ENCODE measurements around the gene FUT6.

FUT6 gene

DNA sequence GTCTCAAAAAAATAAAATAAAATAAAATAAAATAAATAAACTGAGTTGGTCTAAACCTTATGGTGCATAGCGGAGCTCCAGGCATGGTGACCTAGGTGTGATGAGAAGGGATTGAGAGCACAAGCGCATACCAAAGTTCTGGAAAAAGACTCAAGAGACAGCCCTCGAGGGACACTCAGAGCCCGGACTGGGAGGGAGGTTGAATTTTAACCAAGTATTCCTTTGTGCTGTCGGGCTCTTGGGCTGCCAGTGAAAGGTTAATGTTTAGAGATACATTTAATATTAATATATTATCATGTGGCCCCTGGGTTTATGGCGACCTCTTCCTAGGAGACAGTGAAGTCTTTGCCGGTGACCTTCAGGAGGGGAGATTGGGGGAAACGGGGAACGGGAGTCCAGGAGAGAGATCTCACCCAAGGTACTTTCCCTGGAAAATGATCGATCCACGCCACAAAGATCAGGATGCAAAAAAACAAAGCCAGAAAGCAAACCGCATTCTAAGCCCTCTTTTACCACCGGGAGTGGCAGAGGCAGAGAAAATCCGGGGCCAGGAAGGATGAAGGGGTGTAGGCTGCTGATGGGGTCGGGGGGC, 1.6 kb downstream of the FUT6 start:
- H3K4me3 ChIP-seq (replicated peaks; ENCODE audit: low read depth, low read length), result no peak overlapping the region
- TF ChIP-seq, protein P1, sequence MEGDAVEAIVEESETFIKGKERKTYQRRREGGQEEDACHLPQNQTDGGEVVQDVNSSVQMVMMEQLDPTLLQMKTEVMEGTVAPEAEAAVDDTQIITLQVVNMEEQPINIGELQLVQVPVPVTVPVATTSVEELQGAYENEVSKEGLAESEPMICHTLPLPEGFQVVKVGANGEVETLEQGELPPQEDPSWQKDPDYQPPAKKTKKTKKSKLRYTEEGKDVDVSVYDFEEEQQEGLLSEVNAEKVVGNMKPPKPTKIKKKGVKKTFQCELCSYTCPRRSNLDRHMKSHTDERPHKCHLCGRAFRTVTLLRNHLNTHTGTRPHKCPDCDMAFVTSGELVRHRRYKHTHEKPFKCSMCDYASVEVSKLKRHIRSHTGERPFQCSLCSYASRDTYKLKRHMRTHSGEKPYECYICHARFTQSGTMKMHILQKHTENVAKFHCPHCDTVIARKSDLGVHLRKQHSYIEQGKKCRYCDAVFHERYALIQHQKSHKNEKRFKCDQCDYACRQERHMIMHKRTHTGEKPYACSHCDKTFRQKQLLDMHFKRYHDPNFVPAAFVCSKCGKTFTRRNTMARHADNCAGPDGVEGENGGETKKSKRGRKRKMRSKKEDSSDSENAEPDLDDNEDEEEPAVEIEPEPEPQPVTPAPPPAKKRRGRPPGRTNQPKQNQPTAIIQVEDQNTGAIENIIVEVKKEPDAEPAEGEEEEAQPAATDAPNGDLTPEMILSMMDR (IDR thresholded peaks at IDR 0.05; ENCODE audit: low read depth, low read length, missing control alignments), result no peak
- DNase-seq (ENCODE audit: extremely low read depth, low read depth), result no peak

DNA sequence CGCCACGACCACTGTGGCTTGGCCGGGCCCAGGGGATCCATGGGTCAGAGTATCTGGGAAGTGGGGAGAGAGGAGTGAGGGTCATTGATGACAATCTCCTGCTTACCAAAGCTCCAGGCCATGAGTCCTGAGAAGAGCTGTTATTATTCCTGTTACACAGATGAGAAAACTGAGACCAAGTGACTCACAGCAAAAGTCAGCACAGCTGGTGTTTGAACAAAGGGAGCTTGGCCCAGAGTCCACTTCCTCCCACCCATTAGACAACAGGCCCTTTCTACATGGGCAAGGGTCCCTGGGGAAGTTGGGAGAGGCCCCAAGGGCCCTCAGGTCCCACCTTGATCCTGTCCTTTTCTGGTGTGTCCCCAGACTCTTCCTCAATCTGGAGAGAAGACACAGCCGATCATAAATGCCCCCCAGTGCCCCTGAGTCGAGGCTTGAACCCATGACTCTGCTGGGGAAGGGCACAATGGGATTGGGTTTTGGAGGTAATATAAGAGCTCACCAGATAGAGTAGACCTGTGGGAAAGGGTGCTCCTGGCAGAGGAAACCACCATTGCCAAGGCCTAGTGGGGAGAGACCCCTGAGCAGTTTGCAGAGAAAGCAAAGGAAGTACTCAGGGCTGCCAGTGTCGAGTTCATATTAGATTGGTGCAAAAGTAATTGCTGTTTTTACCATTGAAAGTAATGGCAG, 6.8 kb downstream of the FUT6 start:
- TF ChIP-seq, protein P1 (IDR thresholded peaks at IDR 0.05; ENCODE audit: low read depth, low read length, missing control alignments), result no peak

DNA sequence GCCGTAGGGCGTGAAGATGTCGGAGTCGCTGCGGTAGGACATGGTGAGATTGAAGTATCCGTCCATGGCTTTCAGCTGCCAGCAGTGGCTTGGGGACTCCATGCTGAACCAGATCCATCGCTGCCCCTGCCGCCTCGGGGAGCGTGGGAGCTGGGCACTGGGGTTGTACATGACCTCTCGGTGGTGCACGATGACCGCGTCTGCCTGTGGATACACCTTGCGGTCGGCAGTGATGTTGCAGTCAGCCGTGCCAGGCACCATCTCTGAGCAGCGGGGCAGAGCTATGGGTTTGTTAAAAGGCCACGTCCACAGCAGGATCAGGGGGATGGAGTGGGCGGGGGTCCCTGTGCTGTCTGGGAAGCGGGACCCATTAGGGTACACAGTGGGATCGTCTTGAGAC, 7.4 kb downstream of the FUT6 start:
- no peak for DNase-seq (ENCODE audit: extremely low read depth, low read depth)
- no peak overlapping the region for H3K4me3 ChIP-seq (replicated peaks; ENCODE audit: low read depth, low read length)

More for the DNA sequence above, 6.8 kb downstream of the FUT6 start:
- no peak overlapping the region for H3K4me3 ChIP-seq (replicated peaks; ENCODE audit: low read depth, low read length)
- DNase-seq (ENCODE audit: extremely low read depth, low read depth), result no peak

DNA sequence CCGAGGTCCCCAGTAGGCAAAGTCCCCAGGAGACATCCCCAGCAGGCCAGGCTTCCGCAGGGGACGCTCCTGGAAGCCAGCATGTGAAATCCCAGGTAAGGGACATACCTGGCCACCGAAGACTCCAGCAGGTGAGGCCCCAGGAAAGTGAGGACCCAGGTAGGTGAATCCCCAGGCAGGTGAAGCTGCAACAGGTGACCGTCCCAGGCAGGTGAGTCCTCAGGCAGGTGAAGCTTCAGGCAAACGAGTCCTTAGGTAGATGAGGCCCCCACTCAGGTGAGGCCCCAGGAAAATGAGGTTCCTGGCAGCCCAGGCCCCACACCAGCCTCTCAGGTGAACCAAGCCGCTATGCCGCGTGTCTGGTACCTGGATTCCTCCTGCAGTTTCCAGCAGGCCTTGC, 8.3 kb downstream of the FUT6 start:
- TF ChIP-seq, protein P1 (IDR thresholded peaks at IDR 0.05; ENCODE audit: low read depth, low read length, missing control alignments), result no peak
- no peak for DNase-seq (ENCODE audit: extremely low read depth, low read depth)

More for the DNA sequence above, 7.4 kb downstream of the FUT6 start:
- TF ChIP-seq, protein P1 (IDR thresholded peaks at IDR 0.05; ENCODE audit: low read depth, low read length, missing control alignments), result no peak

DNA sequence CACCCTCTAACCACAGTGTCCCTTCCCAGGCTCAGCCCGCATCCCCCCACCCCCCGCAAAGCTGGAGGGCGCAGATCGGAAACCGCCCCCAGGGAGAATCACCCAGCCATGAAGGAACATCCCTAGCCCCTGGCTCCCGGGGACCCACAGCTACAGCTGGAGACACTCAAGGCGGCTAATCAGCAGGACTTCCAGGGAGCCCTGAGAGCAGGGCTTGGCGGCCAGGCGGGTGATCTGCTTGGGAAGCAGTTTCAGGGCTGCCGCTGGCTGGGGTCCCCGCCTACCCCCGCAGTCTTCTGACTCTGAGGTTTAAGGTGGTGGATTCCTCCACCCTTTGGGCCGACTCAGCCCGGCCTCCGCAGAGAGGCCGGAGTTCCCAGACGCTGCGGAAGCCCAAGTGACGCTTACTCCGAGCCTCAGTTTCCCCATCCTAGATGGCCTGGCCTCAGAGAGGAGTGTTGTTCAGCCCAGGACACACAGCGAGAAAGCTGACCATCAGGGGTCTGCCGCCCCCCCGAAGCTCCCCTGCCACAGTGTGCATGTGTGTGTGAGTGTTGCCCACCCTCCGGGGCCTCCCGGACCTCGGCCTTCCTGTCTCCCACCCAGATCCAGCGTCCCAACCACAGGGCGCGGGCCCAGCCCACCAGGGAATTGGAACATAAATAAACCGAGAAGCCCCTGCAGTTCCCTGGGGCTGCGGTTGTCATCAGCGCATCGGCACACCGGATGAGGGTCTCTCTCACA, 9.8 kb downstream of the FUT6 start:
- H3K4me3 ChIP-seq (replicated peaks; ENCODE audit: low read depth, low read length), result no peak overlapping the region
- no peak for DNase-seq (ENCODE audit: extremely low read depth, low read depth)
- TF ChIP-seq, protein P1 (IDR thresholded peaks at IDR 0.05; ENCODE audit: low read depth, low read length, missing control alignments), result no peak

More for the DNA sequence above, 8.3 kb downstream of the FUT6 start:
- no peak overlapping the region for H3K4me3 ChIP-seq (replicated peaks; ENCODE audit: low read depth, low read length)

DNA sequence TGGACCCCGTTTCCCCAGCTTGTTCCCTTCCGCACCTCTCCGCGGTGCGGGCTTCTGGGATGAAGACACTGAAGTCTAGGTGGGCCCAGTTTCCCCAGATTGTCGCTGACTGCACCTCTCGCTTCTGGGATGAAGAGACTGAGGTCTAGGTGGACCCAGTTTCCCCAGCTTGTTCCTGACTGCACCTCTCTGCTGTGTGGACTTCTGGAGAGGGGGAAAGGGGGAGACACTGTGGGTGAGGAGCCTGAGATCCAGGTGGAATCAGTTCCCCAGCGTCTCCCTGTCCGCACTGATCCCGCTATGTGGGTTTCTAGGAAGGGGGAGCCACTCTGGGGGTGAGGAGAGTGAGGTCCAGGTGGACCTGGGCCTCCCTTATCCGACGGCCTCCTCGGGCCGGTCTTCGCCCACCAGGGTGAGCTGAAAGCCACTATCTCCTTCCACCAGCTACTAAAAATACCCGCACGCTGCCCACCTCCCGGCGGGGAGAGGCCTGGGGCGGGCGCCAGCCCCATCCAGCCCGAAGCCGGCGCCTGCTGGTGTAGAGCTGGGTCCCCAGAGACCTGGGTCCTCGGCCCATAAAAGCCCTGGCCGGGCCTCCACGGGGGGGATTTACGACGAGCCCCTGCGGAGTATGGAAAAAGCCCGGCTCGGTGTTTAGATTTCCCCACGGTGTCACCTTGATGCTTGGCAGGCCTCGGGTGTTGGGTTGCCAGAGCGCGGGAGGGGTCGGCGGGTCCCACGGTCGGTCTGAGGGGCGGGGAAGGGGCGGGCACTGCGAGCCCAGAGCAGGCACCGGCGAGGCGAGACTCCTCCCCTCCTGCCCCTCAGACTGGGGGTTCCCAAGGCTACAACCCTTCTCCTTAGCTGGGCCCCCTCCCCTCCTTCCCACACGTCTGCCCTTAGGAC, 10.6 kb downstream of the FUT6 start:
- no peak for DNase-seq (ENCODE audit: extremely low read depth, low read depth)
- TF ChIP-seq, protein P1 (IDR thresholded peaks at IDR 0.05; ENCODE audit: low read depth, low read length, missing control alignments), result no peak
- H3K4me3 ChIP-seq (replicated peaks; ENCODE audit: low read depth, low read length), result peak overlapping the region; percentile 47

Measured in HFF-Myc (cell line).